Mucosa of gallbladder (tissue), 1 donor: ENCODE data around the gene ATP2C2. TPM values are rescaled to one million over a fixed set of nuclear protein-coding genes. Genes with fewer than 3 reads are reported as not detected.
"Not testable (repeated sequence)": the region's sequence is repeated elsewhere in the genome, so short reads cannot be mapped to it uniquely, and the experiment has no call there.

Experiments used
- DNase-seq: peaks from one replicate; pipeline ENCODE4 v3.0.0-alpha.2; 2020; ENCODE audit warnings: low spot score
- total RNA-seq: library from RNA; stranded (reverse); gene quantifications from one replicate; pipeline ENCODE4 v1.2.1, GENCODE V29; 2021
- donor health status: DM: no; HTN: no; CAD: no.

ATP2C2 gene
- total RNA-seq, 1 donor from 2014 or later: 62.8 TPM

- DNase-seq: no peak
Measured at GRCh38 chr16:84418056-84418849, 49.9 kb downstream of the ATP2C2 start.

GRCh38 chr16:84419730-84420129, 51.4 kb downstream of the ATP2C2 start:
- no peak for DNase-seq

- DNase-seq: not testable (repeated sequence)
Measured at GRCh38 chr16:84420556-84420955, 52.2 kb downstream of the ATP2C2 start.

- DNase-seq: no peak
Measured at GRCh38 chr16:84421081-84421937, 53.0 kb downstream of the ATP2C2 start.

GRCh38 chr16:84421938-84422220, 53.5 kb downstream of the ATP2C2 start:
- DNase-seq: no peak

GRCh38 chr16:84423416-84423837, 55.1 kb downstream of the ATP2C2 start:
- DNase-seq: no peak

- DNase-seq: no peak
Measured at GRCh38 chr16:84425696-84426095, 57.4 kb downstream of the ATP2C2 start.

- DNase-seq: no peak
Measured at GRCh38 chr16:84426804-84427203, 58.5 kb downstream of the ATP2C2 start.

- no peak for DNase-seq
Measured at GRCh38 chr16:84427553-84427952, 59.2 kb downstream of the ATP2C2 start.

GRCh38 chr16:84430860-84431259, 62.5 kb downstream of the ATP2C2 start:
- DNase-seq: no peak

- DNase-seq: no peak
Measured at GRCh38 chr16:84434800-84435199, 66.5 kb downstream of the ATP2C2 start.

GRCh38 chr16:84436196-84436595, 67.9 kb downstream of the ATP2C2 start:
- DNase-seq: no peak

GRCh38 chr16:84438971-84439696, 70.8 kb downstream of the ATP2C2 start:
- DNase-seq: no peak

- no peak for DNase-seq
Measured at GRCh38 chr16:84442416-84443145, 74.2 kb downstream of the ATP2C2 start.

GRCh38 chr16:84443166-84443802, 74.9 kb downstream of the ATP2C2 start:
- peak; percentile 56 for DNase-seq

GRCh38 chr16:84444476-84444875, 76.1 kb downstream of the ATP2C2 start:
- no peak for DNase-seq

- no peak for DNase-seq
Measured at GRCh38 chr16:84446084-84446483, 77.7 kb downstream of the ATP2C2 start.

GRCh38 chr16:84446596-84447392, 78.5 kb downstream of the ATP2C2 start:
- DNase-seq: no peak

- no peak for DNase-seq
Measured at GRCh38 chr16:84448444-84448843, 80.1 kb downstream of the ATP2C2 start.
